ENCODE results near the gene LRRC37A. TPM values are rescaled to one million over a fixed set of nuclear protein-coding genes. Genes with fewer than 3 reads are reported as not detected.
"Not testable (repeated sequence)": the region's sequence is repeated elsewhere in the genome, so short reads cannot be mapped to it uniquely, and the experiment has no call there.

The LRRC37A gene
- total and polyA plus RNA-seq, 10 of the 15 experiments (the other 5 are each of a cell fraction or from before 2014, with no cell fraction given), result 0.18 to 4.0 (median 2.4) TPM

- in situ Hi-C loops (cut with MboI); H3K36me3 ChIP-seq (ENCODE audit: control insufficient read depth in 2 of 2, insufficient read depth in 2 of 2, low read length in 1 of 2); H4K20me1 ChIP-seq (ENCODE audit: control insufficient read depth, insufficient read depth); H3K4me2 ChIP-seq (ENCODE audit: control insufficient read depth, insufficient read depth); H3K9ac ChIP-seq (ENCODE audit: control insufficient read depth, insufficient read depth, low read length); H3K27ac ChIP-seq (ENCODE audit: control insufficient read depth, insufficient read depth); H3K27me3 ChIP-seq (replicated peaks in 1 of 2; ENCODE audit: control insufficient read depth in 2 of 2, insufficient read depth in 2 of 2, low read length in 1 of 2); BruUV-seq (replicated peaks); ATAC-seq; intact Hi-C loops (cut with micrococcal nuclease; ENCODE audit: unreplicated experiment); H3K79me2 ChIP-seq (ENCODE audit: control insufficient read depth, insufficient read depth, low read length); POLR2A ChIA-PET; H3K4me3 ChIP-seq; DNase-seq (ENCODE audit: low read depth, low spot score); H2AFZ ChIP-seq (ENCODE audit: control insufficient read depth, low read depth, low read length); FAIRE-seq; H3K9me3 ChIP-seq (replicated peaks; ENCODE audit: control insufficient read depth, insufficient read depth, low read length): not testable (repeated sequence)
- ChIA-PET CTCF (interaction anchor here (0.6 to 6.3 kb wide), 11 partner anchors 12 to 705 kb away, joined by 3 to 64 read pairs (median 7); no protein-coding TSS in a partner anchor), RAD21 (ENCODE audit: unreplicated experiment) (interaction anchor here (1.6 to 2.6 kb wide), 3 partner anchors 10 to 100 kb away, joined by 7 to 9 read pairs (median 7); no protein-coding TSS in a partner anchor), SMC1A (ENCODE audit: uncharacterized antibody, unreplicated experiment) (interaction anchor here (0.6 to 2.3 kb wide), 6 partner anchors 16 to 706 kb away, joined by 3 to 9 read pairs (median 4); no protein-coding TSS in a partner anchor)
- peaks cover 15% of the 10 kb centered on the region for H3K4me1 ChIP-seq (ENCODE audit: control insufficient read depth, insufficient read depth, low read length)
- WGBS (ENCODE audit: insufficient coverage, insufficient replicate concordance, low lambda C conversion rate, missing lambda C conversion rate), result 70% methylated on average over 7 of the region's 7 CpGs
These were observed 7.3 kb upstream of the LRRC37A start for GRCh38 chr17:46287587-46287986.

DNA sequence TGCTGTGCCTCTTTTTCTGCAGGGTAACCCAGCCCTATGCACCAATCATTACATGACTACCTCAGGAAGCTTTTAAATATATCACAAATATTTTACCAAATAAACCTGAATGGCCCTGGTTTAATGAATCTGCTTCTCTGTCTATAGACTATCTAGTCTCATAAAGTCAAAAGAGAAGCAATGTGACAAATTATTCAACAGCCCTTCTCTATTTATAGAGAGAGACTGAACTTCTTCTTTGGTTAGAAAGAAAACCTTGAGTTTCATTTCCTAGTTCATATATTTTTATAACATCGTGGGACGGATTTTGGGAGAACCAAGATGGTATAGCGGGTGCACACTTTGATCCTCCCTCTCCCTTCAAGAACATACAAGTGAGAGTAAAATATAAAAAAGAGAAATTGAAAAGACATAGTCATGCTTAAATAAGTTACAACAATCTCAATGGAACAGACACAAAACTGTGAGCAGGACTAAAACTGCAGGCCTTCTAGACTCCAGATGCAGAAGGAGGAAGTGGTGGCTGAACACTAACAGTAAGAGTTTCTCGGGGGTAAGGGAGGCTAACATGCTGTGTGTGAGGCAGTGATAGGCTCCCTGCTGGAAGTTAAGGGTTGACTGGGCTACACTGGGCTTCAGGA is 3.9 kb upstream of the LRRC37A start:
- Histone ChIP-seq H3K4me1 (ENCODE audit: control insufficient read depth, insufficient read depth, low read length) (peaks cover 15% of the 10 kb centered on the region), H3K9ac (ENCODE audit: control insufficient read depth, insufficient read depth, low read length) (peak overlapping the region; percentile 44), H2AFZ (ENCODE audit: control insufficient read depth, low read depth, low read length) (peak overlapping the region; percentile 67), H3K4me2 (ENCODE audit: control insufficient read depth, insufficient read depth) (peak overlapping the region; percentile 91), H3K27ac (ENCODE audit: control insufficient read depth, insufficient read depth) (peak overlapping the region; percentile 92), H3K4me3 (peak overlapping the region; percentile 48)
- SMC1A ChIA-PET (ENCODE audit: uncharacterized antibody, unreplicated experiment), result interaction anchor here (0.8 kb wide), 1 partner anchor 146 kb away, joined by 3 read pairs; no protein-coding TSS in a partner anchor
- WGBS (ENCODE audit: insufficient coverage, insufficient replicate concordance, low lambda C conversion rate, missing lambda C conversion rate), result 0% methylated on average over 4 of the region's 4 CpGs
- H4K20me1 ChIP-seq (ENCODE audit: control insufficient read depth, insufficient read depth); H3K36me3 ChIP-seq (ENCODE audit: control insufficient read depth in 2 of 2, insufficient read depth in 2 of 2, low read length in 1 of 2); POLR2A ChIA-PET; intact Hi-C loops (cut with micrococcal nuclease; ENCODE audit: unreplicated experiment); H3K9me3 ChIP-seq (replicated peaks; ENCODE audit: control insufficient read depth, insufficient read depth, low read length); in situ Hi-C loops (cut with MboI); H3K79me2 ChIP-seq (ENCODE audit: control insufficient read depth, insufficient read depth, low read length); H3K27me3 ChIP-seq (replicated peaks in 1 of 2; ENCODE audit: control insufficient read depth in 2 of 2, insufficient read depth in 2 of 2, low read length in 1 of 2): not testable (repeated sequence)
- peak; percentile 82 for DNase-seq (ENCODE audit: low read depth, low spot score)
- CTCF ChIA-PET, result interaction anchor here (1.2 to 6.3 kb wide), 2 partner anchors 22 to 78 kb away, joined by 4 to 64 read pairs; no protein-coding TSS in a partner anchor
- BruUV-seq (replicated peaks), result TSS peak; percentile 66
- RAD21 ChIA-PET (ENCODE audit: unreplicated experiment), result interaction anchor here (1.6 kb wide), 1 partner anchor 98 kb away, joined by 5 read pairs; the partner anchor contains the start of gene KANSL1
- peak; percentile 99 for ATAC-seq
- FAIRE-seq, result peak; percentile 88
- TF ChIP-seq IKZF2 (IDR thresholded peaks at IDR 0.05) (peak; percentile 77 to 78), PML (IDR thresholded peaks at IDR 0.05; ENCODE audit: low read length) (peak; percentile 49; the same call in 1 of the 2 replicates), MEF2A (IDR thresholded peaks at IDR 0.05; ENCODE audit: insufficient read depth, low read depth, low read length) (peak; percentile 81), YY1 (IDR thresholded peaks at IDR 0.05; ENCODE audit: low read depth, low read length) (peak; percentile 55; the same call in 1 of the 2 replicates), E2F8 (IDR thresholded peaks at IDR 0.05; ENCODE audit: low read depth, partially characterized antibody) (peak; percentile 33), SMAD5 (IDR thresholded peaks at IDR 0.05; ENCODE audit: low read depth) (0 out of 2 replicates have a peak, but pooled peaks have one; percentile 45), POLR2A (IDR thresholded peaks at IDR 0.05; ENCODE audit: low read depth, low read length) (peak; percentile 37; the same call in 1 of the 2 replicates), ETV6 (conservative IDR thresholded peaks at IDR 0.05 in 1 of 2, IDR thresholded peaks at IDR 0.05 in 1 of 2; ENCODE audit: borderline replicate concordance in 1 of 2, low read depth in 1 of 2) (peak in 1 of 2 experiments; percentile 68; a peak in 2 of 4 replicates), NFIC (IDR thresholded peaks at IDR 0.05; ENCODE audit: low read depth, low read length) (0 out of 2 replicates have a peak, but pooled peaks have one; percentile 72), ZNF217 (IDR thresholded peaks at IDR 0.05) (peak; percentile 36; the same call in 1 of the 2 replicates), ASH2L (IDR thresholded peaks at IDR 0.05; ENCODE audit: borderline replicate concordance, low read depth) (0 out of 2 replicates have a peak, but pooled peaks have one; percentile 87), TAF1 (IDR thresholded peaks at IDR 0.05; ENCODE audit: borderline replicate concordance, low read depth, low read length) (peak; percentile 66; the same call in 1 of the 2 replicates), ZNF24 (IDR thresholded peaks at IDR 0.05) (peak; percentile 12; the same call in 1 of the 2 replicates), RUNX3 (IDR thresholded peaks at IDR 0.05; ENCODE audit: low read length) (peak; percentile 68)

All from GM12878 (cell line).